ENCODE results near the gene ADPRHL1.

DNA sequence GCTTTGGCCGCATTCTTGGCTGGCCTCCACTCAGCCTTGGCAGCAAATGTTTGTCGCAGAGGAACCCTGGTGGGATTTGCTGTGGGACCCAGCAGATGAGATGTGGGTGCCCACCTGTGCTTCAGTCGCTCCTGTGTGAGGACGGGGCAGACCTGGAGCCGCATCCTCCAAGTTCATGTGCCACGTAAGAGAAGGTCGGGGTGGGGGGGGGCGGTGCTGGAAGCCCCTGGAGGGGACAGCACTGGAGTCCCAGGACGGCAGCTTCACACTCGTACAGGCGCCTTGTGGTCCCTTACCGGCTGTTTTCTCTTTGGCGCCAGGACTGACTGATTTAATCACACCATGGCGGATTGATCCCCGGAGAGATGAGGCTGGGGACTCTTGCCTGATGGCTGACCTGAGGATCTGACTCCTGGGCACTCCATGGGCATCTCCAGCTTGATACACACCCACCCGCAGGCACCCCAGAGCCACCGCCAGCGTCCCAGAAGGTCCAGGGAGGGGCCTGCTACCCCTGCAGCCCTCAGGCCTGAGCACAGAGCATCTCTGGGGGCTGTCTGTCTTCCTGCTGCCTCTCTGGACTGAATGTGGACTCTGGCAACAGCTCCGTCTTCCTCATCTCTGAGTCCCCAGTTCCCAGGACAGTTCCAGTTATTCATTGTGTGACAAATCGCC, 79.3 kb downstream of the ADPRHL1 start:
- TF ChIP-seq CTCF (IDR thresholded peaks at IDR 0.05; ENCODE audit: extremely low read depth in 1 of 2, insufficient read depth in 1 of 2, low read depth in 1 of 2, low read length in 2 of 2) (no peak), EZH2 (IDR thresholded peaks at IDR 0.05; ENCODE audit: borderline replicate concordance, low read depth, low read length, severe bottlenecking) (no peak), POLR2A (IDR thresholded peaks at IDR 0.05; ENCODE audit: low read depth, low read length) (no peak), MAX (IDR thresholded peaks at IDR 0.05; ENCODE audit: insufficient read depth, insufficient read length) (no peak), POLR2AphosphoS5 (IDR thresholded peaks at IDR 0.05; ENCODE audit: insufficient read depth, low read depth, low read length) (no peak), GATA2 (IDR thresholded peaks at IDR 0.05; ENCODE audit: insufficient read depth, insufficient read length, low read depth, low read length) (no peak), MYC (IDR thresholded peaks at IDR 0.05; ENCODE audit: low read depth, low read length) (no peak), JUN (IDR thresholded peaks at IDR 0.05; ENCODE audit: borderline replicate concordance, insufficient read depth, insufficient read length, low read depth) (no peak)

All from endothelial cell of umbilical vein (primary cell).